H1 (cell line): ENCODE results near the gene PCDH7. TPM values are rescaled to one million over a fixed set of nuclear protein-coding genes. Genes with fewer than 3 reads are reported as not detected.

ENCODE experiments used
- CTCF ChIA-PET: fragments of 300-600 bp; sonication (Branson Sonifier 250); formaldehyde crosslinking; loops from one replicate; lab custom pipeline; 2021; ENCODE audit not compliant: partially characterized antibody; lab: Charles Lee
- POLR2A ChIA-PET: fragments of 300-600 bp; sonication (Branson Sonifier 250); formaldehyde crosslinking; loops from one replicate; lab custom pipeline; 2021; ENCODE audit warnings: inconsistent platforms; ENCODE audit not compliant: partially characterized antibody; lab: Charles Lee
- DNase-seq, 2 experiments: peaks; one replicate each; pipeline versions ENCODE4 v3.0.0 to v3.0.0-alpha.2; 2010 to 2022; ENCODE audit warnings: low spot score in 2 of 2, low read depth in 1 of 2, mixed read lengths in 1 of 2
- FAIRE-seq: peaks from 2 replicates; lab custom pipeline; 2011; peaks lifted over from hg19 to GRCh38; lab: Jason Lieb, UNC
- H2AFZ ChIP-seq: 2 replicates; pipeline ENCODE4 v1.8.1; 2012; ENCODE audit warnings: low read length, inconsistent platforms
- H2AK5ac ChIP-seq: 2 replicates; pipeline ENCODE4 v1.6.1; 2013; ENCODE audit warnings: low read depth, low read length
- H2BK120ac ChIP-seq: replicated peaks from 2 replicates; pipeline ENCODE3; 2013; ENCODE audit warnings: low read depth, low read length, inconsistent platforms
- H2BK12ac ChIP-seq: 2 replicates; pipeline ENCODE4 v1.6.1; 2013; ENCODE audit warnings: low read depth, low read length
- H2BK15ac ChIP-seq: 2 replicates; pipeline ENCODE4 v1.6.1; 2013; ENCODE audit warnings: low read length
- H2BK20ac ChIP-seq: 2 replicates; pipeline ENCODE4 v1.6.1; 2013; ENCODE audit warnings: low read length
- H2BK5ac ChIP-seq: 2 replicates; pipeline ENCODE4 v1.6.1; 2013; ENCODE audit warnings: low read depth, low read length
- H3K14ac ChIP-seq: 2 replicates; pipeline ENCODE4 v1.6.1; 2013; ENCODE audit warnings: inconsistent platforms; ENCODE audit not compliant: insufficient read length
- H3K18ac ChIP-seq: 2 replicates; pipeline ENCODE4 v1.6.1; 2013; ENCODE audit warnings: low read length; ENCODE audit errors: extremely low read depth
- H3K23ac ChIP-seq: 2 replicates; pipeline ENCODE4 v1.6.1; 2013; ENCODE audit warnings: inconsistent platforms; ENCODE audit not compliant: insufficient read length
- H3K23me2 ChIP-seq: 2 replicates; pipeline ENCODE4 v1.6.1; 2013; ENCODE audit warnings: low read depth, low read length
- H3K27ac ChIP-seq: 2 replicates; pipeline ENCODE4 v1.6.1; 2011; ENCODE audit warnings: low read depth, low read length, inconsistent platforms
- H3K27me3 ChIP-seq, 4 experiments: replicated peaks in 1 of 4; 1 replicate in 1 of 4; 2 replicates in 3 of 4; pipeline versions ENCODE4 v1.6.1 to v1.8.1; 2011 to 2013; ENCODE audit warnings: low read length in 3 of 4, mild to moderate bottlenecking in 3 of 4, inconsistent platforms in 2 of 4, mixed read lengths in 2 of 4, moderate library complexity in 1 of 4; ENCODE audit not compliant: control insufficient read depth in 3 of 4, insufficient read depth in 3 of 4; ENCODE audit errors: extremely low read depth in 1 of 4
- H3K36me3 ChIP-seq, 4 experiments: 2 replicates each; pipeline versions ENCODE4 v1.6.1 to v1.8.1; 2011 to 2013; ENCODE audit warnings: mild to moderate bottlenecking in 4 of 4, low read length in 3 of 4, moderate library complexity in 2 of 4, control low read depth in 1 of 4, inconsistent platforms in 1 of 4; ENCODE audit not compliant: insufficient read depth in 4 of 4, control insufficient read depth in 2 of 4
- H3K4ac ChIP-seq: replicated peaks from 2 replicates; pipeline ENCODE3; 2013; ENCODE audit warnings: low read length, low read depth, mixed read lengths, inconsistent platforms; ENCODE audit not compliant: insufficient read length
- H3K4me1 ChIP-seq, 4 experiments: replicated peaks in 1 of 4; 1 replicate in 1 of 4; 2 replicates in 3 of 4; pipeline versions ENCODE4 v1.6.1 to v1.8.1; 2011 to 2013; ENCODE audit warnings: low read length in 3 of 4, inconsistent platforms in 2 of 4, mixed read lengths in 1 of 4; ENCODE audit not compliant: insufficient read depth in 4 of 4, control insufficient read depth in 3 of 4
- H3K4me2 ChIP-seq, 2 experiments: 2 replicates each; pipeline versions ENCODE4 v1.6.1 to v1.8.1; 2011 to 2013; ENCODE audit warnings: low read depth in 2 of 2, low read length in 2 of 2, control low read depth in 1 of 2, inconsistent platforms in 1 of 2, mild to moderate bottlenecking in 1 of 2; ENCODE audit not compliant: insufficient read depth in 1 of 2
- H3K4me3 ChIP-seq, 4 experiments: fragments of 200-600, 300-600 bp in 1 of 4; sonication (generic), shearing (Covaris generic), sonication (Bioruptor Twin) in 1 of 4; 2 replicates each; pipeline versions ENCODE4 v1.5.1 to v1.8.1; 2011 to 2016; ENCODE audit warnings: low read length in 4 of 4, low read depth in 3 of 4, control low read depth in 2 of 4, inconsistent platforms in 2 of 4, mild to moderate bottlenecking in 2 of 4, mixed read lengths in 1 of 4, moderate library complexity in 1 of 4; ENCODE audit not compliant: insufficient read depth in 2 of 4; ENCODE audit errors: extremely low read depth in 1 of 4
- H3K56ac ChIP-seq: replicated peaks from 2 replicates; pipeline ENCODE3; 2013; ENCODE audit warnings: low read depth, mild to moderate bottlenecking, mixed read lengths, low read length, inconsistent platforms; ENCODE audit not compliant: insufficient read length
- H3K79me1 ChIP-seq: 2 replicates; pipeline ENCODE4 v1.6.1; 2013; ENCODE audit warnings: low read depth, low read length, control low read depth
- H3K79me2 ChIP-seq, 2 experiments: 2 replicates each; pipeline versions ENCODE4 v1.6.1 to v1.8.1; 2012 to 2013; ENCODE audit warnings: low read length in 2 of 2, mild to moderate bottlenecking in 2 of 2, inconsistent platforms in 1 of 2; ENCODE audit not compliant: insufficient read depth in 2 of 2, control insufficient read depth in 1 of 2
- H3K9ac ChIP-seq, 4 experiments: replicated peaks in 1 of 4; 1 replicate in 1 of 4; 2 replicates in 3 of 4; pipeline versions ENCODE4 v1.6.1 to v1.8.1; 2011 to 2013; ENCODE audit warnings: low read depth in 3 of 4, low read length in 3 of 4, control low read depth in 2 of 4, mild to moderate bottlenecking in 2 of 4, moderate library complexity in 2 of 4, inconsistent platforms in 1 of 4; ENCODE audit errors: extremely low read depth in 1 of 4
- H3K9me3 ChIP-seq, 2 experiments: 2 replicates each; pipeline versions ENCODE4 v1.6.1 to v1.8.1; 2012 to 2013; ENCODE audit warnings: mild to moderate bottlenecking in 2 of 2, moderate library complexity in 2 of 2, control low read depth in 1 of 2, inconsistent platforms in 1 of 2, low read depth in 1 of 2, low read length in 1 of 2, mixed read lengths in 1 of 2; ENCODE audit not compliant: insufficient read depth in 2 of 2
- H4K20me1 ChIP-seq, 2 experiments: replicated peaks in 1 of 2; 2 replicates each; pipeline versions ENCODE3 to v1.8.1; 2011 to 2013; ENCODE audit warnings: inconsistent platforms in 2 of 2, low read length in 2 of 2, mild to moderate bottlenecking in 1 of 2; ENCODE audit not compliant: insufficient read depth in 2 of 2, control insufficient read depth in 1 of 2
- H4K5ac ChIP-seq: 2 replicates; pipeline ENCODE4 v1.6.1; 2013; ENCODE audit warnings: low read length, low read depth, mixed read lengths, inconsistent platforms; ENCODE audit not compliant: insufficient read length
- H4K8ac ChIP-seq: 2 replicates; pipeline ENCODE4 v1.8.0; 2013; ENCODE audit warnings: mild to moderate bottlenecking, moderate library complexity, low read length, inconsistent platforms; ENCODE audit not compliant: insufficient read depth; ENCODE audit errors: extremely low read depth
- H4K91ac ChIP-seq: replicated peaks from 2 replicates; pipeline ENCODE3; 2013; ENCODE audit warnings: low read length, mixed read lengths, inconsistent platforms; ENCODE audit not compliant: insufficient read length
- CBX5 ChIP-seq: fragments of 300-800, 300-1000 bp; sonication (generic); IDR thresholded peaks from 2 replicates; pipeline ENCODE4 v1.7.1; 2016; ENCODE audit warnings: antibody characterized with exemption, low read length, low read depth
- FOSL1 ChIP-seq: IDR thresholded peaks from 2 replicates; pipeline ENCODE4 v1.6.1; 2011; ENCODE audit warnings: mild to moderate bottlenecking, low read depth, low read length, moderate library complexity; ENCODE audit not compliant: insufficient read depth
- GABPA ChIP-seq: IDR thresholded peaks from 2 replicates; pipeline ENCODE4 v1.6.1; 2011; ENCODE audit warnings: mild to moderate bottlenecking, low read length, moderate library complexity, borderline replicate concordance; ENCODE audit not compliant: insufficient read depth
- MAFK ChIP-seq: IDR thresholded peaks from 2 replicates; pipeline ENCODE4 v1.6.1; 2012; ENCODE audit warnings: low read depth, mild to moderate bottlenecking, improper control_type of control experiment, low read length
- NANOG ChIP-seq: IDR thresholded peaks from 2 replicates; pipeline ENCODE4 v1.6.1; 2011; ENCODE audit warnings: low read length, low read depth, mild to moderate bottlenecking, inconsistent platforms; ENCODE audit not compliant: insufficient read depth, poor library complexity, severe bottlenecking
- NRF1 ChIP-seq: IDR thresholded peaks from 2 replicates; pipeline ENCODE4 v1.6.1; 2011; ENCODE audit warnings: mild to moderate bottlenecking, low read depth, low read length, improper control_type of control experiment
- RXRA ChIP-seq: IDR thresholded peaks from 2 replicates; pipeline ENCODE4 v1.6.1; 2011; ENCODE audit warnings: low read depth, mild to moderate bottlenecking, low read length, moderate library complexity; ENCODE audit not compliant: insufficient read depth
- SUZ12 ChIP-seq: fragments of 200-600 bp; sonication (generic); IDR thresholded peaks from 2 replicates; pipeline ENCODE4 v1.6.1; 2012; ENCODE audit warnings: mild to moderate bottlenecking, inconsistent platforms, low read length, moderate library complexity, mixed read lengths
- polyA plus RNA-seq, 7 experiments: library from polyadenylated mRNA; depleted of rRNA in 3 of 7; stranded (reverse) in 5 of 7; unstranded in 2 of 7; fragments of >200 nt in 5 of 7; fragments of 200-250 nt in 2 of 7; gene quantifications; 1 replicate in 5 of 7; 2 replicates in 1 of 7; 4 replicates in 1 of 7; pipeline versions ENCODE4 v1.2.1 to v1.2.3, GENCODE V29; 2011 to 2013; ENCODE audit warnings: missing spikeins in 2 of 7, mixed read lengths in 2 of 7
- total RNA-seq: library from RNA; stranded (reverse); fragmentation: NEBNext Ultra II Directional; extraction: Animal tissue kit (Norgen Biotek cat#: 25700); gene quantifications from 2 replicates; pipeline ENCODE4 v1.2.1, GENCODE V29; 2021

The PCDH7 gene
- total and polyA plus RNA-seq, 2 of the 8 experiments (the other 6 are each of a cell fraction or from before 2014, with no cell fraction given), result 3.1 to 6.1 TPM

DNA sequence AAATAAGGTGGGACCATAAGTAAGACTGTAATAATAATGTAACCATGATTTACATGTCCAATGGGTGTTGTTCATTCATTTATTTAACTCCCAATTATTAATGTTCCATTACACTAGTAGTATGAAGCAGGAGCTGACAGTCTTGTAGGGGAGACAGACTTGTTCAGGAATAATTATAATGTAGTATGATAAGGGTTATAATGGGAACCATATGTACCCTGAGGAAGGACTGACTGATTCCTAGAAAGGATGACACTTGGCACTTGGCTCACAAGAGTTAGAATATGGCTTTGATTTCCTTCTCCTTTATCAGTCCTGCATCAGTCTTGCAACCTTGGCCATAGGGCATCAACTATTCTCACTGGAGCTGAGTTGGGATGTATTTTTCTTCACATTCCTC, 24.2 kb downstream of the PCDH7 start:
- no peak overlapping the region for H2BK15ac ChIP-seq
- H2AK5ac ChIP-seq, result no peak overlapping the region
- H3K36me3 ChIP-seq, result no peaks in the 10 kb centered on the region
- no peak overlapping the region for H3K4ac ChIP-seq
- H4K20me1 ChIP-seq, result no peaks in the 10 kb centered on the region
- no peak overlapping the region for H4K91ac ChIP-seq
- no peak overlapping the region for H2BK5ac ChIP-seq
- no peaks in the 10 kb centered on the region for H3K79me2 ChIP-seq
- ChIA-PET CTCF (no interaction called here), POLR2A (no interaction called here)
- no peaks in the 10 kb centered on the region for H3K4me1 ChIP-seq
- H3K9me3 ChIP-seq, result no peaks in the 10 kb centered on the region
- no peak overlapping the region for H3K56ac ChIP-seq
- H2BK12ac ChIP-seq, result no peak overlapping the region
- H2BK120ac ChIP-seq, result no peak overlapping the region
- H3K27ac ChIP-seq, result no peak overlapping the region
- H3K9ac ChIP-seq, result no peak overlapping the region
- no peak overlapping the region for H3K23ac ChIP-seq
- DNase-seq, result no peak
- H3K4me3 ChIP-seq, result no peak overlapping the region
- no peak for FAIRE-seq
- no peak overlapping the region for H4K8ac ChIP-seq
- no peak overlapping the region for H3K14ac ChIP-seq
- no peak overlapping the region for H3K4me2 ChIP-seq
- no peak overlapping the region for H2BK20ac ChIP-seq
- no peaks in the 10 kb centered on the region for H3K27me3 ChIP-seq
- no peak overlapping the region for H2AFZ ChIP-seq
- no peak overlapping the region for H4K5ac ChIP-seq
- no peak overlapping the region for H3K18ac ChIP-seq
- H3K79me1 ChIP-seq, result no peaks in the 10 kb centered on the region
- H3K23me2 ChIP-seq, result no peaks in the 10 kb centered on the region
- TF ChIP-seq GABPA (no peak), CBX5 (no peak), FOSL1 (no peak), NRF1 (no peak), NANOG (no peak), MAFK (no peak), RXRA (no peak), SUZ12 (no peak)
